Pancreas (tissue), 10 donors: ENCODE data around the gene LOXL1. TPM values are rescaled to one million over a fixed set of nuclear protein-coding genes. Genes with fewer than 3 reads are reported as not detected.
A peak's percentile ranks its signal among the peaks of the same experiment; 100 is the strongest.
"Not testable (repeated sequence)": the region's sequence is repeated elsewhere in the genome, so short reads cannot be mapped to it uniquely, and the experiment has no call there.

Source experiments
- ATAC-seq, 4 donors: fragments of 200-7000 bp; cut with Tn5 transposase; one replicate each; pipeline versions ENCODE4 v1.8.0 to v1.9.1; 2020; ENCODE audit warnings: mild to moderate bottlenecking in 4 of 4, moderate library complexity in 4 of 4
- DNase-seq, 6 donors: peaks; one replicate each; pipeline ENCODE4 v3.0.0-alpha.2; 2020
- FAIRE-seq: peaks from 2 replicates; lab custom pipeline; 2012; peaks lifted over from hg19 to GRCh38; lab: Jason Lieb, UNC
- H3K27ac ChIP-seq, 4 donors: fragments of 200-600 bp; sonication (generic); 1 replicate in 3 of 4; 2 replicates in 1 of 4; pipeline versions ENCODE4 v1.5.0 to v1.8.0; 2020
- H3K27me3 ChIP-seq, 4 donors: fragments of 200-600 bp; one replicate each; pipeline ENCODE4 v1.8.0; 2021
- H3K36me3 ChIP-seq, 3 donors: fragments of 200-600 bp; sonication (generic) in 1 of 3; one replicate each; pipeline versions ENCODE4 v1.5.0 to v1.8.0; 2020 to 2021
- H3K4me1 ChIP-seq, 3 donors: fragments of 200-600 bp; one replicate each; pipeline ENCODE4 v1.8.0; 2021
- H3K4me3 ChIP-seq, 4 donors: fragments of 200-600 bp; sonication (generic) in 2 of 4; one replicate each; pipeline versions ENCODE4 v1.5.0 to v1.8.0; 2020 to 2021
- H3K9me3 ChIP-seq, 4 donors: fragments of 200-600 bp; one replicate each; pipeline ENCODE4 v1.8.0; 2021
- WGBS, 2 donors: extraction: QIAGEN DNeasy Blood & Tissue Kit; methylation state at CpG; one replicate each; pipeline ENCODE4 v1.1.7; 2013; 5-methylcytosine and 5-hydroxymethylcytosine counted together
- intact Hi-C, 3 donors: fragments of 100-400 bp; cut with DNase I; formaldehyde crosslinking; loops; one replicate each; pipeline versions ENCODE4 v1.11.1 to v1.14.2; 2022
- polyA plus RNA-seq, 2 donors: library from polyadenylated mRNA; stranded (reverse); fragments of 200-250 nt; gene quantifications; one replicate each; pipeline ENCODE4 v1.2.3, GENCODE V29; 2013
- total RNA-seq, 6 donors: library from RNA; stranded (reverse); fragmentation: NEBNext Ultra II Directional in 4 of 6; extraction: Animal tissue kit (Norgen Biotek cat#: 25700) in 4 of 6; gene quantifications; one replicate each; pipeline versions ENCODE4 v1.2.1 to v1.2.4, GENCODE V29; 2021 to 2023
- TF ChIP-seq, protein P1 (sequence below), 4 donors: fragments of 200-600 bp; sonication (generic) in 3 of 4; IDR thresholded peaks; one replicate each; pipeline versions ENCODE4 v1.5.0 to v1.8.0; 2021; ENCODE audit warnings: antibody characterized with exemption in 4 of 4
- donor health status: healthy with polysubstance abuse.
- donor health status: DM: no; HTN: no; CAD: no; lungs with moderate emphysema.
- donor health status: DM: no; HTN: no; CAD: no.
- donor health status: control.
- donor health status: control.
- donor health status: Bipolar disorder and iron deficiency.
- donor health status: DM: yes; HTN: yes; CAD: no.
- donor health status: DM: no; HTN: no; CAD: no.
- donor health status: DM: no; HTN: no; CAD: no.
- donor health status: DM: yes; HTN: yes; CAD: no.

Gene LOXL1
- total and polyA plus RNA-seq, 8 donors, result 2.2 to 14.9 (median 5.5) TPM

DNA sequence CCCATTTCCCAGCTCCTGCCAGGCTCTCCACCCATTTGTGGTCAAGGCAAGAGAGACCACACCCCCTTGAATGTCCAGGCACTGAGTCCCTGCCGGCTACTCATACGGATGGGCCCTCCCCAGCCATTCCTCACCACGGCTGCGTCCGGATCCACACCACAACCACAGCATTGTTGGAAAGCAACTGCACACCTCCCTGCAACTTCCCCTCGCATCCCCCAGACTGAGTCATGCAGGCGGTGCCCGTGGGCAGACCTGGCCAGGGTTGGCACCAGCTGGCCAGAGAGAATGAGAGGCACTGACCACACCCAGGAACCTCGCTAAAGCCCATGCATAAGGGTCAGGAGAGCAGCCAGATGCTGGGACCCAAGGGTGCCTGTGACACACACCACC lies 30.5 kb downstream of the LOXL1 start:
- FAIRE-seq (no peak), DNase-seq (no peak)
- intact Hi-C loops, result no loop called here

DNA sequence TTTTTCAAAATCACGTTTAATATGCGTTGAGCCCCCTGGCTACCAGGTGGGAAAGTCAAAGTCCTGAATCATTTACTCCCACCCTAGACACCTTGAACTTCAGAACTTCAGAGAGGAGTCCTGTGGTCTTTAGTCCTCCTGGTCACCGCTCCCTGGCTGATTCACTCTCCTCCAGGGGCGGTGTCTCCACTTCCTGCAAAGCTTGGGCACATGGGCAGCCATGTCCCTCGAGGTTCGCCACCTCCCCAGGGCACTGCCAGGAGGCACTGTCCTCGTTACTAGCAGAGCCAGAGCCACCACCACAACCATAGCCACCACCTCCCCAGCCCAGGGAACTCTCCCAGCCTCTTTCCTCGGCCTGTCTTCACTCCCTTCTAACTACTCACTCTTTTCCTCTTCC lies 31.0 kb downstream of the LOXL1 start:
- TF ChIP-seq, protein P1, sequence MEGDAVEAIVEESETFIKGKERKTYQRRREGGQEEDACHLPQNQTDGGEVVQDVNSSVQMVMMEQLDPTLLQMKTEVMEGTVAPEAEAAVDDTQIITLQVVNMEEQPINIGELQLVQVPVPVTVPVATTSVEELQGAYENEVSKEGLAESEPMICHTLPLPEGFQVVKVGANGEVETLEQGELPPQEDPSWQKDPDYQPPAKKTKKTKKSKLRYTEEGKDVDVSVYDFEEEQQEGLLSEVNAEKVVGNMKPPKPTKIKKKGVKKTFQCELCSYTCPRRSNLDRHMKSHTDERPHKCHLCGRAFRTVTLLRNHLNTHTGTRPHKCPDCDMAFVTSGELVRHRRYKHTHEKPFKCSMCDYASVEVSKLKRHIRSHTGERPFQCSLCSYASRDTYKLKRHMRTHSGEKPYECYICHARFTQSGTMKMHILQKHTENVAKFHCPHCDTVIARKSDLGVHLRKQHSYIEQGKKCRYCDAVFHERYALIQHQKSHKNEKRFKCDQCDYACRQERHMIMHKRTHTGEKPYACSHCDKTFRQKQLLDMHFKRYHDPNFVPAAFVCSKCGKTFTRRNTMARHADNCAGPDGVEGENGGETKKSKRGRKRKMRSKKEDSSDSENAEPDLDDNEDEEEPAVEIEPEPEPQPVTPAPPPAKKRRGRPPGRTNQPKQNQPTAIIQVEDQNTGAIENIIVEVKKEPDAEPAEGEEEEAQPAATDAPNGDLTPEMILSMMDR (IDR thresholded peaks at IDR 0.05), result no peak
- Histone ChIP-seq H3K27me3 (no peaks in the 10 kb centered on the region), H3K27ac (no peak overlapping the region), H3K4me1 (no peaks in the 10 kb centered on the region), H3K9me3 (no peaks in the 10 kb centered on the region), H3K36me3 (no peaks in the 10 kb centered on the region), H3K4me3 (no peak overlapping the region)
- WGBS, 2 donors, result 70 to 77% methylated on average over 8 of the region's 8 CpGs
- FAIRE-seq, result no peak
- no peak for DNase-seq
- intact Hi-C loops, result no loop called here
- ATAC-seq, result no peak

More for the DNA sequence above, 30.5 kb downstream of the LOXL1 start:
- TF ChIP-seq, protein P1 (IDR thresholded peaks at IDR 0.05), result no peak
- ATAC-seq, result peak in 3 of 4 donors; percentile 43 to 61 (median 54)
- 52 to 73% methylated on average over 9 of the region's 9 CpGs for WGBS, 2 donors
- Histone ChIP-seq H3K27ac (no peak overlapping the region), H3K4me1 (peaks cover 0 to 2% (median 0%) of the 10 kb centered on the region in 3 donors), H3K27me3 (no peaks in the 10 kb centered on the region), H3K4me3 (no peak overlapping the region), H3K36me3 (no peaks in the 10 kb centered on the region), H3K9me3 (no peaks in the 10 kb centered on the region)

DNA sequence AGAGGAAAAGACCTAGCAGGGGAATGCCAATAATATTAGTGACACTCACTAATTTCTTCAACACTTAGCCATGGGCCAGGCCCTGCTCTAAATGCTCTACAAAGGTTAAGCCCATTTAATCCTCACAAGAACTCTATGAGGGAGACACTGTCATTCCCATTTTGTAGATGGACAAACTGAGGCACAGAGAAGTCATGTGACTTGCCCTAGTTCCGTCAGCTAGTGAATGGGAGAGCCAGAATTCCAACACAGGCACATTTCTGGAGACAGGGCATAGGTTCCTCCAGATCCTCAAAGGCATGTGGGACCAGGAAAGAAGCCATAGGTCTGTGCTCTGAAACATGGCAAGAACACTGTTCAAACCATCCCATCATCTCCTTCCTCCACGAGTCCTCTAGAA lies 31.5 kb downstream of the LOXL1 start:
- Histone ChIP-seq H3K36me3 (no peaks in the 10 kb centered on the region), H3K27ac (no peak overlapping the region), H3K4me3 (no peak overlapping the region), H3K4me1 (no peaks in the 10 kb centered on the region), H3K9me3 (no peaks in the 10 kb centered on the region), H3K27me3 (no peaks in the 10 kb centered on the region)
- 74 to 80% methylated on average over 2 of the region's 2 CpGs for WGBS, 2 donors
- intact Hi-C loops, result no loop called here
- TF ChIP-seq, protein P1 (IDR thresholded peaks at IDR 0.05), result no peak
- DNase-seq (no peak), ATAC-seq (no peak), FAIRE-seq (no peak)

DNA sequence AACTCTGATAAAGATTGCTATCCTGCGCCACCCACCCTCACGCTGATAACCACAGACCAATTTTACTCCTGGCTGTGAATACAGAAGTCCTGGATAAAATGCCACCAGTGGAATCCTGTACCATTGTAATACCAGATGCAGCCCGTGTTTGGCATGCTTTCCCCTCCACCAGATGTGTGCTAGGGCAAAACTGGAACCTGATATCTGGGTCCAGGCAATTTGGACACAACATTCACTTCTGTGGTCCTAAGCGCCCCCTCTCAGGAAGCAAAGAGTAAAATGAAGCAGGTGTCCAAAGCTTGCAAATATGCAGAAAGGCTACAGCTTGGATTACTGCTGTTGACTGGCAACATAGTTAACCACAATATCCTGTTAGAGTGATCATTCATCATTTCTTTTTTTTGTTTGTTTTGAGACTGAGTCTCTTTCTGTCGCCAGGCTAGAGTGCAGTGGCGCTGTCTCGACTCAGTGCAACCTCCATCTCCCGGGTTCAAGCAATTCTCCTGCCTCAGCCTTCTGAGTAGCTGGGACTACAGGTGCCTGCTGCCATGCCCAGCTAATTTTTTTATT lies 32.8 kb downstream of the LOXL1 start:
- H3K27me3 ChIP-seq, result no peaks in the 10 kb centered on the region
- no peaks in the 10 kb centered on the region for H3K36me3 ChIP-seq
- no peaks in the 10 kb centered on the region for H3K9me3 ChIP-seq
- ATAC-seq (peak in 1 of 4 donors; percentile 20), DNase-seq (no peak), FAIRE-seq (no peak)
- WGBS, 2 donors, result 32 to 39% methylated on average over 8 of the region's 8 CpGs
- TF ChIP-seq, protein P1 (IDR thresholded peaks at IDR 0.05), result no peak
- no peak overlapping the region for H3K4me3 ChIP-seq
- intact Hi-C loops, result no loop called here
- no peak overlapping the region for H3K27ac ChIP-seq
- H3K4me1 ChIP-seq, result no peaks in the 10 kb centered on the region

DNA sequence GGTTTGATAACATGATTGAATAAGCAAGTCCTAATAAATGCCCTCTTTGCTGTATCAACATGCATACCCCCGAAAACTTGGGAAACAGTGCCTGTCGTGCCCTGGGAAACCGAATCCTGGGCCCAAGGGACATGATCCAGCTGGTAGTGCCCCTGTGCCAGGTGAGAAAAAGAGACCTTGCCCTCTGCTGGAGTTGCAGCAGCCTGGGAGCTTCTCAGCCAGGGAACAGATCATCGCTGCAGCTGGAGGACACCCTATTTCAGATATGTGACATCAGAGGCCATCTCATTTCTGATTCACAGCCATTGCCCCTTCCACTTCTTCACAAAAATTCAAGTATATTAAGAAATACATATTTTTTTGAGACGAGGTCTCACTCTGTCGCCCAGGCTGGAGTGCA lies 33.5 kb downstream of the LOXL1 start:
- ATAC-seq, result no peak
- TF ChIP-seq, protein P1 (IDR thresholded peaks at IDR 0.05), result no peak
- WGBS, 2 donors, result 76 to 89% methylated on average over 6 of the region's 6 CpGs
- intact Hi-C loops, result no loop called here
- no peaks in the 10 kb centered on the region for H3K9me3 ChIP-seq
- no peak for DNase-seq
- H3K27ac ChIP-seq, result no peak overlapping the region
- H3K36me3 ChIP-seq, result no peaks in the 10 kb centered on the region
- no peak for FAIRE-seq
- no peaks in the 10 kb centered on the region for H3K4me1 ChIP-seq
- no peak overlapping the region for H3K4me3 ChIP-seq
- H3K27me3 ChIP-seq, result no peaks in the 10 kb centered on the region

DNA sequence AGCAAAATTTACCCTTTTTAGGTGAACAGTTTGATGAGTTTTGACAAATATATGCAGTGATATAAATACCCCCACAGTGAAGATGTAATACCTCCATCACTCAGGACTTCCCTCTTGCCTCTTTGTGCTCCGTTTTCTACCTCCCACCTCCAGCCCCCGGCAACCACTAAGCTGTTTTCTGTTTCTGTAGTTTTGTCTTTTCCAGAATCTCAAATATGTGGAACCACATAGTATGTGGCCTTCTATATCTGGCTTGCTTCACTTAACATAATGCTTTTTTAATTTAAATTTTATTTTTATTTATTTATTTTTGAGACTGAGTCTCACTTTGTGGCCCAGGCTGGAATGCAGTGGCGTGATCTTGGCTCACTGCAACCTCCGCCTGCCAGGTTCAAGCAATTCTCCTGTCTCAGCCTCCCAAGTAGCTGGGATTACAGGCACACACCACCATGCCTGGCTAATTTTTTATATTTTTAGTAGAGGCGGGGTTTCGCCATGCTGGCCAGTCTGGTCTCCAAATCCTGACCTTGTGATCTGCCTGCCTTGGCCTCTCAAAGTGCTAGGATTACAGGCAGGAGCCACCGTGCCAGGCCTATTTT lies 34.3 kb downstream of the LOXL1 start:
- DNase-seq, H3K4me1 ChIP-seq, H3K4me3 ChIP-seq, H3K27ac ChIP-seq, ATAC-seq, H3K27me3 ChIP-seq, H3K9me3 ChIP-seq, intact Hi-C loops, FAIRE-seq, H3K36me3 ChIP-seq: not testable (repeated sequence)
- WGBS, 2 donors, result 83 to 94% methylated on average over 7 of the region's 7 CpGs
